Panc1 (cell line): ENCODE data around the gene IGSF3.
"Not testable (repeated sequence)": the region's sequence is repeated elsewhere in the genome, so short reads cannot be mapped to it uniquely, and the experiment has no call there.

Experiments
- CTCF ChIP-seq: fragments of 450-650 bp; IDR thresholded peaks from 2 replicates; pipeline ENCODE4 v1.5.1; 2017; ENCODE audit warnings: mild to moderate bottlenecking
- POLR2AphosphoS5 ChIP-seq: IDR thresholded peaks from 2 replicates; pipeline ENCODE4 v1.6.1; 2012; ENCODE audit warnings: mild to moderate bottlenecking, low read depth, low read length, moderate library complexity
- REST ChIP-seq, 2 experiments: IDR thresholded peaks; 2 replicates each; pipeline ENCODE4 v1.6.1; 2011 to 2012; ENCODE audit warnings: low read depth in 2 of 2, control low read depth in 1 of 2, low read length in 1 of 2, mild to moderate bottlenecking in 1 of 2, moderate library complexity in 1 of 2; ENCODE audit not compliant: insufficient read depth in 1 of 2
- SIN3A ChIP-seq: IDR thresholded peaks from 2 replicates; pipeline ENCODE4 v1.6.1; 2012; ENCODE audit warnings: low read depth, mild to moderate bottlenecking, low read length, moderate library complexity, borderline replicate concordance; ENCODE audit not compliant: insufficient read depth
- TCF7L2 ChIP-seq: IDR thresholded peaks from 2 replicates; pipeline ENCODE4 v1.6.1; 2011; ENCODE audit warnings: mild to moderate bottlenecking, low read depth, low read length, inconsistent platforms

- TF ChIP-seq CTCF; POLR2AphosphoS5; REST (IDR thresholded peaks at IDR 0.05; ENCODE audit: insufficient read depth in 1 of 2, low read depth in 2 of 2, low read length in 1 of 2); SIN3A; TCF7L2: not testable (repeated sequence)
Measured at GRCh38 chr1:116636584-116636983, 30.9 kb downstream of the IGSF3 start.
